Spleen (tissue), 7 donors: ENCODE measurements around the gene PKIB.

ENCODE experiments used
- CTCF ChIP-seq, 11 experiments: fragments of 200-600 bp in 7 of 11; fragments of 450-650 bp in 4 of 11; sonication (generic) in 4 of 11; IDR thresholded peaks in 8 of 11; conservative IDR thresholded peaks in 3 of 11; 1 replicate in 7 of 11; 2 replicates in 4 of 11; pipeline versions ENCODE4 v1.4.0 to v1.8.0; 2016 to 2021; ENCODE audit warnings: antibody characterized with exemption in 11 of 11, inconsistent platforms in 4 of 11, mild to moderate bottlenecking in 1 of 11
- POLR2A ChIP-seq, 3 donors: fragments of 450-650 bp; IDR thresholded peaks; one replicate each; pipeline ENCODE4 v1.5.1; 2017; ENCODE audit warnings: antibody characterized with exemption in 3 of 3, mild to moderate bottlenecking in 1 of 3
- POLR2AphosphoS5 ChIP-seq, 3 donors: sonication (generic); formaldehyde crosslinking; IDR thresholded peaks; one replicate each; pipeline ENCODE4 v1.5.1; 2017; ENCODE audit warnings: antibody characterized with exemption in 3 of 3
- donor health status: DM: no; HTN: no; CAD: no; lungs with moderate emphysema.
- donor health status: DM: no; HTN: no; CAD: no.
- donor health status: DM: no; HTN: no; CAD: no.

GRCh38 chr6:122709922-122710512 is 99.8 kb downstream of the PKIB start:
- no peak for TF ChIP-seq CTCF (IDR thresholded peaks at IDR 0.05 in 8 of 11, conservative IDR thresholded peaks at IDR 0.05 in 3 of 11)
- no peak for TF ChIP-seq POLR2A (IDR thresholded peaks at IDR 0.05)
- no peak for TF ChIP-seq POLR2AphosphoS5 (IDR thresholded peaks at IDR 0.05)
